Activated CD8-positive, alpha-beta memory T cell treated with anti-CD3 and anti-CD28 coated beads, Interleukin-2, amount 50 U/mL, for 4 hours (primary cell): ENCODE results near the gene KYAT1.

Experiments used
- DNase-seq: peaks from one replicate; pipeline ENCODE4 v3.0.0-alpha.2; 2020

The KYAT1 gene

GRCh38 chr9:128835246-128836210 is 46.2 kb downstream of the KYAT1 start:
- no peak for DNase-seq

GRCh38 chr9:128833696-128834095 is 48.1 kb downstream of the KYAT1 start:
- no peak for DNase-seq

- peak; percentile 92 for DNase-seq
These were observed 52.1 kb downstream of the KYAT1 start, which contains the start of gene SPOUT1 for GRCh38 chr9:128829477-128830251. SPOUT1 (minus strand) TSS chr9:128829794; CDS start chr9:128829780, 14 bp downstream.

GRCh38 chr9:128828719-128829452 is 52.9 kb downstream of the KYAT1 start:
- DNase-seq: no peak

GRCh38 chr9:128828267-128828666 is 53.5 kb downstream of the KYAT1 start:
- DNase-seq: no peak

GRCh38 chr9:128825923-128826700 is 55.6 kb downstream of the KYAT1 start:
- no peak for DNase-seq

- no peak for DNase-seq
These were observed 56.8 kb downstream of the KYAT1 start for GRCh38 chr9:128824911-128825310.

GRCh38 chr9:128823903-128824406 is 57.8 kb downstream of the KYAT1 start:
- DNase-seq: no peak

GRCh38 chr9:128823362-128823902 is 58.3 kb downstream of the KYAT1 start:
- no peak for DNase-seq

GRCh38 chr9:128822407-128823042 is 59.2 kb downstream of the KYAT1 start:
- no peak for DNase-seq

- no peak for DNase-seq
These were observed 60.0 kb downstream of the KYAT1 start for GRCh38 chr9:128821584-128822406.

GRCh38 chr9:128820665-128821583 is 60.8 kb downstream of the KYAT1 start:
- DNase-seq: no peak

- no peak for DNase-seq
These were observed 61.8 kb downstream of the KYAT1 start for GRCh38 chr9:128819716-128820664.

- peak; percentile 58 for DNase-seq
These were observed 62.7 kb downstream of the KYAT1 start for GRCh38 chr9:128818839-128819715.

GRCh38 chr9:128818099-128818838 is 63.5 kb downstream of the KYAT1 start, which contains the start of gene ENDOG:
ENDOG (plus strand) TSS chr9:128818500; CDS start chr9:128818685, 185 bp downstream.
- peak; percentile 98 for DNase-seq

GRCh38 chr9:128810873-128811272 is 70.9 kb downstream of the KYAT1 start:
- DNase-seq: no peak
